WTC11 (cell line): Measurements from ENCODE around the gene CTDP1. TPM values are rescaled to one million over a fixed set of nuclear protein-coding genes. Genes with fewer than 3 reads are reported as not detected.

ENCODE experiments used
- ATAC-seq: fragments of 200-7000 bp; cut with Tn5 transposase; 2 replicates; pipeline ENCODE4 v1.10.0; 2021; ENCODE audit warnings: mild to moderate bottlenecking, moderate library complexity
- CTCF ChIA-PET: fragments of 300-600 bp; sonication (Branson Sonifier 250); formaldehyde crosslinking; loops from one replicate; lab custom pipeline; 2021; ENCODE audit warnings: antibody characterized with exemption; lab: Charles Lee
- POLR2A ChIA-PET: fragments of 350-600 bp; sonication (Branson Sonifier 250); formaldehyde crosslinking; loops from one replicate; lab custom pipeline; 2021; ENCODE audit warnings: antibody characterized with exemption; lab: Charles Lee
- DNase-seq: peaks from one replicate; pipeline ENCODE4 v3.0.0; 2021; ENCODE audit warnings: low spot score
- H3K27ac Mint-ChIP-seq: 2 replicates; pipeline ENCODE4 v1.8.0; 2021; ENCODE audit warnings: mixed read lengths
- H3K27me3 Mint-ChIP-seq: 2 replicates; pipeline ENCODE4 v1.8.0; 2021; ENCODE audit warnings: low read depth, mild to moderate bottlenecking, moderate library complexity, mixed read lengths
- H3K36me3 Mint-ChIP-seq: 2 replicates; pipeline ENCODE4 v1.8.0; 2021; ENCODE audit warnings: mixed read lengths
- H3K4me1 Mint-ChIP-seq: 2 replicates; pipeline ENCODE4 v1.8.0; 2022; ENCODE audit warnings: mixed read lengths
- H3K4me3 Mint-ChIP-seq: 2 replicates; pipeline ENCODE4 v1.8.0; 2021; ENCODE audit warnings: mild to moderate bottlenecking, moderate library complexity, mixed read lengths
- H3K9me3 Mint-ChIP-seq: 2 replicates; pipeline ENCODE4 v1.8.0; 2021; ENCODE audit warnings: mixed read lengths
- AR ChIP-seq: fragments of 250-450 bp; sonication (Bioruptor Pico); IDR thresholded peaks from 2 replicates; pipeline ENCODE4 v1.9.0; 2021; ENCODE audit warnings: mild to moderate bottlenecking
- ARID4B ChIP-seq: sonication (generic); formaldehyde crosslinking; IDR thresholded peaks from 2 replicates; pipeline ENCODE4 v1.8.0; 2023; ENCODE audit warnings: missing genetic modification reagents, mild to moderate bottlenecking, borderline replicate concordance
- ATF2 ChIP-seq: sonication (generic); formaldehyde crosslinking; IDR thresholded peaks from 2 replicates; pipeline ENCODE4 v1.8.1; 2022; ENCODE audit warnings: low read depth, missing genetic modification reagents, borderline replicate concordance
- ATF6 ChIP-seq: sonication (generic); formaldehyde crosslinking; IDR thresholded peaks from 2 replicates; pipeline ENCODE4 v1.8.1; 2023; ENCODE audit warnings: mild to moderate bottlenecking, missing genetic modification reagents
- CDX4 ChIP-seq: fragments of 250-450 bp; sonication (Bioruptor Pico); IDR thresholded peaks from 2 replicates; pipeline ENCODE4 v1.9.0; 2021; ENCODE audit warnings: moderate library complexity, mild to moderate bottlenecking, inconsistent platforms, borderline replicate concordance
- ESRRA ChIP-seq: sonication (generic); formaldehyde crosslinking; IDR thresholded peaks from 2 replicates; pipeline ENCODE4 v1.8.1; 2022; ENCODE audit warnings: mild to moderate bottlenecking, missing genetic modification reagents, borderline replicate concordance
- ETV6 ChIP-seq: sonication (generic); formaldehyde crosslinking; IDR thresholded peaks from 2 replicates; pipeline ENCODE4 v1.8.1; 2022; ENCODE audit warnings: mild to moderate bottlenecking, missing genetic modification reagents
- HMGA2 ChIP-seq: fragments of 250-450 bp; sonication (Bioruptor Pico); IDR thresholded peaks from 2 replicates; pipeline ENCODE4 v1.4.0; 2021; ENCODE audit warnings: mild to moderate bottlenecking, moderate library complexity
- KAT7 ChIP-seq: sonication (generic); formaldehyde crosslinking; IDR thresholded peaks from 2 replicates; pipeline ENCODE4 v1.8.1; 2023; ENCODE audit warnings: missing genetic modification reagents, mild to moderate bottlenecking, borderline replicate concordance
- PRDM15 ChIP-seq: sonication (generic); formaldehyde crosslinking; IDR thresholded peaks from 2 replicates; pipeline ENCODE4 v1.8.0; 2022; ENCODE audit warnings: missing genetic modification reagents
- RELA ChIP-seq: sonication (generic); formaldehyde crosslinking; IDR thresholded peaks from 2 replicates; pipeline ENCODE4 v1.8.1; 2022; ENCODE audit warnings: missing genetic modification reagents, mild to moderate bottlenecking, borderline replicate concordance
- SMAD3 ChIP-seq: sonication (generic); formaldehyde crosslinking; IDR thresholded peaks from 2 replicates; pipeline ENCODE4 v1.8.0; 2022; ENCODE audit warnings: missing genetic modification reagents, mild to moderate bottlenecking, borderline replicate concordance
- SMAD4 ChIP-seq: sonication (generic); formaldehyde crosslinking; IDR thresholded peaks from 2 replicates; pipeline ENCODE4 v1.8.0; 2022; ENCODE audit warnings: mild to moderate bottlenecking, missing genetic modification reagents
- ZMAT4 ChIP-seq: fragments of 250-450 bp; sonication (Bioruptor Pico); IDR thresholded peaks from 2 replicates; pipeline ENCODE4 v1.9.0; 2021; ENCODE audit warnings: mild to moderate bottlenecking
- ZNF138 ChIP-seq: sonication (generic); formaldehyde crosslinking; conservative IDR thresholded peaks from 2 replicates; pipeline ENCODE4 v1.8.1; 2022; ENCODE audit warnings: mild to moderate bottlenecking, moderate library complexity, missing genetic modification reagents
- ZNF263 ChIP-seq: sonication (generic); formaldehyde crosslinking; IDR thresholded peaks from 2 replicates; pipeline ENCODE4 v1.8.1; 2022; ENCODE audit warnings: low read depth, mild to moderate bottlenecking, moderate library complexity, missing genetic modification reagents
- ZNF396 ChIP-seq: fragments of 250-450 bp; sonication (Bioruptor Pico); IDR thresholded peaks from 2 replicates; pipeline ENCODE4 v1.8.0; 2021; ENCODE audit warnings: mild to moderate bottlenecking, moderate library complexity, borderline replicate concordance
- total RNA-seq: library from RNA; stranded (reverse); gene quantifications from 3 replicates; pipeline ENCODE4 v1.2.3, GENCODE V29; 2021

Gene CTDP1
- total RNA-seq, 1 experiment from 2014 or later, result 39.7 TPM

GRCh38 chr18:79737426-79737825 is 57.8 kb downstream of the CTDP1 start:
- ATAC-seq (no peak), DNase-seq (no peak)
- Mint-ChIP-seq H3K9me3 (no peaks in the 10 kb centered on the region), H3K27me3 (no peaks in the 10 kb centered on the region), H3K4me3 (no peak overlapping the region), H3K36me3 (peaks cover 51% of the 10 kb centered on the region), H3K4me1 (no peaks in the 10 kb centered on the region), H3K27ac (no peak overlapping the region)
- ChIA-PET CTCF (no interaction called here), POLR2A (no interaction called here)
- TF ChIP-seq AR, result no peak
- TF ChIP-seq CDX4 (CRISPR knock-in tag), result no peak
- TF ChIP-seq SMAD3, result no peak
- no peak for TF ChIP-seq ATF6 (CRISPR knock-in tag)
- no peak for TF ChIP-seq RELA (CRISPR knock-in tag)
- TF ChIP-seq SMAD4 (CRISPR knock-in tag), result no peak
- no peak for TF ChIP-seq HMGA2
- no peak for TF ChIP-seq PRDM15 (CRISPR knock-in tag)
- TF ChIP-seq ZNF396 (CRISPR knock-in tag), result no peak
- TF ChIP-seq ZMAT4 (CRISPR knock-in tag), result no peak

GRCh38 chr18:79738041-79738461 is 58.4 kb downstream of the CTDP1 start:
- H3K27me3 Mint-ChIP-seq, result no peaks in the 10 kb centered on the region
- no peaks in the 10 kb centered on the region for H3K9me3 Mint-ChIP-seq
- no peak overlapping the region for H3K27ac Mint-ChIP-seq
- no peak overlapping the region for H3K4me3 Mint-ChIP-seq
- CTCF ChIA-PET, result interaction anchor here (0.7 kb wide), 1 partner anchor 114 kb away, joined by 3 read pairs; no protein-coding TSS in a partner anchor
- TF ChIP-seq ATF2 (CRISPR knock-in tag) (no peak), ETV6 (CRISPR knock-in tag) (no peak), ESRRA (CRISPR knock-in tag) (no peak), ARID4B (no peak), KAT7 (CRISPR knock-in tag) (no peak), ZNF138 (CRISPR knock-in tag) (no peak), ZNF263 (CRISPR knock-in tag) (no peak)
- ATAC-seq (no peak), DNase-seq (no peak)
- POLR2A ChIA-PET, result no interaction called here
- H3K36me3 Mint-ChIP-seq, result peaks cover 47% of the 10 kb centered on the region
- no peaks in the 10 kb centered on the region for H3K4me1 Mint-ChIP-seq
